Posterior cingulate gyrus (tissue), 11 donors: ENCODE results near the gene ARL4D.

Source experiments
- DNase-seq, 10 donors: peaks; one replicate each; pipeline versions ENCODE4 v3.0.0 to v3.0.0-alpha.2; 2020 to 2021; ENCODE audit warnings: mixed read lengths in 3 of 10
- intact Hi-C: fragments of 100-400 bp; cut with DNase I; formaldehyde crosslinking; loops from one replicate; pipeline ENCODE4 v1.15.1; 2023

The ARL4D gene

GRCh38 chr17:43449470-43450248 is 50.9 kb downstream of the ARL4D start:
- intact Hi-C loops = no loop called here
- DNase-seq = peak in 1 of 10 donors; percentile 27
